Stomach (tissue), 9 donors: ENCODE measurements around the gene COG3. TPM values are rescaled to one million over a fixed set of nuclear protein-coding genes. Genes with fewer than 3 reads are reported as not detected.

ENCODE experiments used
- DNase-seq, 2 donors: peaks; one replicate each; pipeline versions ENCODE4 v3.0.0 to v3.0.0-alpha.2; 2013 to 2019
- H3K27ac ChIP-seq, 5 donors: fragments of 200-600 bp in 4 of 5; sonication (generic) in 4 of 5; one replicate each; pipeline ENCODE4 v1.5.1; 2013 to 2019; ENCODE audit warnings: mild to moderate bottlenecking in 1 of 5, moderate library complexity in 1 of 5
- H3K27me3 ChIP-seq, 3 donors: fragments of 200-600 bp; sonication (generic); one replicate each; pipeline ENCODE4 v1.5.1; 2017 to 2019; ENCODE audit warnings: mixed run types in 1 of 3
- H3K36me3 ChIP-seq, 4 donors: fragments of 200-600 bp; sonication (generic); 1 replicate in 3 of 4; 2 replicates in 1 of 4; pipeline ENCODE4 v1.5.1; 2016 to 2019
- H3K4me1 ChIP-seq, 4 donors: fragments of 200-600 bp; sonication (generic); one replicate each; pipeline ENCODE4 v1.5.1; 2016 to 2019
- H3K4me3 ChIP-seq, 4 donors: fragments of 200-600 bp; sonication (generic) in 3 of 4; one replicate each; pipeline ENCODE4 v1.5.1; 2016 to 2019; ENCODE audit warnings: mild to moderate bottlenecking in 1 of 4
- H3K9me3 ChIP-seq, 4 donors: fragments of 200-600 bp; sonication (generic); one replicate each; pipeline ENCODE4 v1.5.1; 2016 to 2019
- CTCF ChIP-seq, 7 experiments: fragments of 450-650 bp in 4 of 7; fragments of 200-600 bp in 3 of 7; sonication (generic) in 3 of 7; IDR thresholded peaks; one replicate each; pipeline ENCODE4 v1.5.1; 2016 to 2019; ENCODE audit warnings: antibody characterized with exemption in 7 of 7, control low read depth in 2 of 7, mild to moderate bottlenecking in 1 of 7
- EP300 ChIP-seq: sonication (generic); formaldehyde crosslinking; IDR thresholded peaks from one replicate; pipeline ENCODE4 v1.6.1; 2017; ENCODE audit warnings: antibody characterized with exemption
- POLR2A ChIP-seq, 4 donors: fragments of 450-650 bp; IDR thresholded peaks; one replicate each; pipeline ENCODE4 v1.6.1; 2016; ENCODE audit warnings: antibody characterized with exemption in 4 of 4, control low read depth in 2 of 4, mild to moderate bottlenecking in 1 of 4, moderate library complexity in 1 of 4
- POLR2AphosphoS5 ChIP-seq, 3 donors: sonication (generic); formaldehyde crosslinking; IDR thresholded peaks; one replicate each; pipeline ENCODE4 v1.6.1; 2016; ENCODE audit warnings: antibody characterized with exemption in 3 of 3
- WGBS, 5 donors: extraction: QIAGEN DNeasy Blood & Tissue Kit in 3 of 5; methylation state at CpG; one replicate each; pipeline versions ENCODE4 v1.1.5 to v1.1.7; 2013 to 2018; 5-methylcytosine and 5-hydroxymethylcytosine counted together
- intact Hi-C: fragments of 100-400 bp; cut with DNase I; formaldehyde crosslinking; loops from one replicate; pipeline ENCODE4 v1.15.1; 2023; ENCODE audit warnings: low total_unique reads
- polyA plus RNA-seq, 3 donors: library from polyadenylated mRNA; stranded (reverse); fragments of 200-250 nt; gene quantifications; one replicate each; pipeline ENCODE4 v1.2.3, GENCODE V29; 2013
- total RNA-seq, 5 donors: library from RNA; depleted of rRNA; stranded (reverse); fragments of >200 nt; gene quantifications; one replicate each; pipeline versions ENCODE4 v1.1.0 to v1.2.3, GENCODE V29; 2014 to 2016
- donor health status: healthy with polysubstance abuse.
- donor health status: Bipolar disorder and iron deficiency.
- donor health status: healthy.

The COG3 gene
- total and polyA plus RNA-seq, 8 donors, result 10.4 to 442 (median 39.7) TPM

- no peaks in the 10 kb centered on the region for H3K27me3 ChIP-seq
- H3K36me3 ChIP-seq, result no peaks in the 10 kb centered on the region
- H3K9me3 ChIP-seq, result no peaks in the 10 kb centered on the region
- peaks cover 0 to 15% (median 7%) of the 10 kb centered on the region in 4 donors for H3K4me1 ChIP-seq
- no peak for TF ChIP-seq POLR2AphosphoS5 (IDR thresholded peaks at IDR 0.05)
- intact Hi-C loops, result no loop called here
- no peak overlapping the region for H3K27ac ChIP-seq
- H3K4me3 ChIP-seq, result no peak overlapping the region
- DNase-seq, result no peak
- 49 to 60% (median 57%) methylated on average over 2 of the region's 2 CpGs for WGBS, 5 donors
These were observed 23.1 kb upstream of the COG3 start for GRCh38 chr13:45441633-45442032.

- TF ChIP-seq POLR2A (IDR thresholded peaks at IDR 0.05), result no peak
- TF ChIP-seq EP300, result no peak
- no peak for TF ChIP-seq CTCF (IDR thresholded peaks at IDR 0.05)
- TF ChIP-seq POLR2AphosphoS5 (IDR thresholded peaks at IDR 0.05), result no peak
- Histone ChIP-seq H3K9me3 (no peaks in the 10 kb centered on the region), H3K4me1 (peaks cover 0 to 15% (median 6%) of the 10 kb centered on the region in 4 donors), H3K27me3 (no peaks in the 10 kb centered on the region), H3K27ac (no peak overlapping the region), H3K36me3 (no peaks in the 10 kb centered on the region), H3K4me3 (no peak overlapping the region)
- intact Hi-C loops, result no loop called here
- WGBS, 5 donors, result 71 to 80% (median 78%) methylated on average over 6 of the region's 6 CpGs
- no peak for DNase-seq
These were observed 19.7 kb upstream of the COG3 start for GRCh38 chr13:45445053-45445452.

- Histone ChIP-seq H3K36me3 (no peaks in the 10 kb centered on the region), H3K9me3 (no peaks in the 10 kb centered on the region), H3K4me1 (peaks cover 0 to 7% (median 0%) of the 10 kb centered on the region in 4 donors), H3K27me3 (no peaks in the 10 kb centered on the region), H3K27ac (no peak overlapping the region), H3K4me3 (no peak overlapping the region)
- no peak for DNase-seq
- 85 to 90% (median 86%) methylated on average over 7 of the region's 7 CpGs for WGBS, 5 donors
- intact Hi-C loops, result no loop called here
- TF ChIP-seq CTCF (IDR thresholded peaks at IDR 0.05), result no peak
- no peak for TF ChIP-seq POLR2AphosphoS5 (IDR thresholded peaks at IDR 0.05)
- TF ChIP-seq POLR2A (IDR thresholded peaks at IDR 0.05), result no peak
- TF ChIP-seq EP300, result no peak
These were observed 18.6 kb upstream of the COG3 start for GRCh38 chr13:45446181-45446580.

- no peaks in the 10 kb centered on the region for H3K4me1 ChIP-seq
- no peak for DNase-seq
- 47 to 67% (median 58%) methylated on average over 9 of the region's 9 CpGs for WGBS, 5 donors
- H3K27ac ChIP-seq, result no peak overlapping the region
- TF ChIP-seq CTCF (IDR thresholded peaks at IDR 0.05), result no peak
- TF ChIP-seq POLR2A (IDR thresholded peaks at IDR 0.05), result no peak
- no peak for TF ChIP-seq EP300
- no peak for TF ChIP-seq POLR2AphosphoS5 (IDR thresholded peaks at IDR 0.05)
- no peaks in the 10 kb centered on the region for H3K36me3 ChIP-seq
- H3K9me3 ChIP-seq, result no peaks in the 10 kb centered on the region
- no peak overlapping the region for H3K4me3 ChIP-seq
- H3K27me3 ChIP-seq, result no peaks in the 10 kb centered on the region
- intact Hi-C loops, result no loop called here
These were observed 17.6 kb upstream of the COG3 start for GRCh38 chr13:45447050-45447661.

- Histone ChIP-seq H3K36me3 (no peaks in the 10 kb centered on the region), H3K9me3 (no peaks in the 10 kb centered on the region), H3K4me1 (no peaks in the 10 kb centered on the region), H3K27ac (no peak overlapping the region), H3K4me3 (no peak overlapping the region), H3K27me3 (no peaks in the 10 kb centered on the region)
- TF ChIP-seq EP300 (no peak), CTCF (IDR thresholded peaks at IDR 0.05) (no peak), POLR2A (IDR thresholded peaks at IDR 0.05) (no peak), POLR2AphosphoS5 (IDR thresholded peaks at IDR 0.05) (no peak)
- 89 to 100% (median 92%) methylated on average over 1 of the region's 1 CpG for WGBS, 5 donors
- no peak for DNase-seq
- intact Hi-C loops, result no loop called here
These were observed 15.7 kb upstream of the COG3 start for GRCh38 chr13:45448965-45449559.
